Measurements from ENCODE around the gene TIMP1.

Gene TIMP1

GRCh38 chrX:47581731-47582647 is at the start of gene TIMP1:
Gene TIMP1 (plus strand): TSS chrX:47582436. CDS start chrX:47583416, 980 bp downstream.
- peak; percentile 75 for DNase-seq

GRCh38 chrX:47539860-47540259 is 42.4 kb upstream of the TIMP1 start:
- DNase-seq = no peak

- peak; percentile 73 for DNase-seq
Observed at GRCh38 chrX:47540754-47541538, 41.3 kb upstream of the TIMP1 start.

- no peak for DNase-seq
Observed at GRCh38 chrX:47543496-47543895, 38.7 kb upstream of the TIMP1 start.

GRCh38 chrX:47556045-47556623 is 26.1 kb upstream of the TIMP1 start:
- peak; percentile 82 for DNase-seq

GRCh38 chrX:47558436-47558835 is 23.8 kb upstream of the TIMP1 start:
- DNase-seq = no peak

GRCh38 chrX:47560179-47560933 is 21.9 kb upstream of the TIMP1 start:
- DNase-seq = no peak

GRCh38 chrX:47560934-47561658 is 21.1 kb upstream of the TIMP1 start, which contains the start of gene ARAF:
Gene ARAF (plus strand): TSS chrX:47561205. CDS start chrX:47562968, 1,763 bp downstream.
- peak; percentile 95 for DNase-seq

GRCh38 chrX:47561659-47562151 is 20.5 kb upstream of the TIMP1 start:
- no peak for DNase-seq

- no peak for DNase-seq
Observed at GRCh38 chrX:47562615-47563243, 19.5 kb upstream of the TIMP1 start.

GRCh38 chrX:47563801-47564315 is 18.4 kb upstream of the TIMP1 start:
- DNase-seq = no peak

- DNase-seq = no peak
Observed at GRCh38 chrX:47564438-47565085, 17.7 kb upstream of the TIMP1 start.

- no peak for DNase-seq
Observed at GRCh38 chrX:47566841-47567240, 15.4 kb upstream of the TIMP1 start.

GRCh38 chrX:47568656-47569295 is 13.5 kb upstream of the TIMP1 start:
- no peak for DNase-seq

GRCh38 chrX:47570794-47571193 is 11.4 kb upstream of the TIMP1 start:
- no peak for DNase-seq

GRCh38 chrX:47571215-47571614 is 11.0 kb upstream of the TIMP1 start:
- DNase-seq = no peak

GRCh38 chrX:47571896-47572295 is 10.3 kb upstream of the TIMP1 start:
- no peak for DNase-seq

- no peak for DNase-seq
Observed at GRCh38 chrX:47572773-47573340, 9.4 kb upstream of the TIMP1 start.

- peak; percentile 61 for DNase-seq
Observed at GRCh38 chrX:47573341-47574075, 8.7 kb upstream of the TIMP1 start.
